Skin epidermis (tissue), 12 donors: Measurements from ENCODE around the gene RAB3C.
"Not testable (repeated sequence)": the region's sequence is repeated elsewhere in the genome, so short reads cannot be mapped to it uniquely, and the experiment has no call there.

Source experiments
- H3K27ac ChIP-seq, 21 experiments: fragments of 200-600 bp; sonication (generic) in 11 of 21; one replicate each; pipeline ENCODE4 v1.5.0; 2020; ENCODE audit warnings: mild to moderate bottlenecking in 3 of 21, inconsistent platforms in 2 of 21, moderate library complexity in 2 of 21
- H3K4me3 ChIP-seq, 7 experiments: fragments of 200-600 bp; sonication (generic) in 2 of 7; one replicate each; pipeline ENCODE4 v1.5.0; 2020; ENCODE audit warnings: inconsistent platforms in 2 of 7, mild to moderate bottlenecking in 2 of 7, moderate library complexity in 1 of 7

The RAB3C gene

GRCh38 chr5:58671155-58671554, 88.3 kb downstream of the RAB3C start:
- Histone ChIP-seq H3K4me3 (no peak overlapping the region), H3K27ac (no peak overlapping the region)

GRCh38 chr5:58672521-58672920, 89.6 kb downstream of the RAB3C start:
- Histone ChIP-seq H3K27ac (no peak overlapping the region), H3K4me3 (no peak overlapping the region)

GRCh38 chr5:58674070-58674469, 91.2 kb downstream of the RAB3C start:
- no peak overlapping the region for H3K27ac ChIP-seq
- no peak overlapping the region for H3K4me3 ChIP-seq

GRCh38 chr5:58674711-58675110, 91.8 kb downstream of the RAB3C start:
- Histone ChIP-seq H3K27ac (no peak overlapping the region), H3K4me3 (no peak overlapping the region)

DNA sequence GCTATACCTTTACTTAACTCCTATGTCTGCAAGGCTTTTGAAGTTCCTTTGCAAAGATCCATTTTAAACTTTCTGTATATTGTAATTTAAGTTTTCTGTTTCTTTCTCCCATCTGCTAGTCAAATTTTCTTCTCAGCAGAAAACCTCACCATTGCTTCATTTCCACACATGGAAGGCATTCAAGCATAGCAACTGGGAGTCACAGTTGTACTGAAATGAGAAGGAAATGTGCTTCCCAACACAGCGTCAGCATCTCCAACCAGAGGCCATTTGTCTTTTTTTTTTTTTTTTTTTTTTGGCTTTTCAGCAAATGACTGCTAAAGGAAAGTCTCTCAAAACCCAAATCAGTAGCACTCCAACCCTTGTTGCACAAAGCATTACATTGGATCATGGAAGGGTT, 92.5 kb downstream of the RAB3C start:
- no peak overlapping the region for H3K4me3 ChIP-seq
- no peak overlapping the region for H3K27ac ChIP-seq

GRCh38 chr5:58677650-58678049, 94.8 kb downstream of the RAB3C start:
- no peak overlapping the region for H3K27ac ChIP-seq
- no peak overlapping the region for H3K4me3 ChIP-seq

DNA sequence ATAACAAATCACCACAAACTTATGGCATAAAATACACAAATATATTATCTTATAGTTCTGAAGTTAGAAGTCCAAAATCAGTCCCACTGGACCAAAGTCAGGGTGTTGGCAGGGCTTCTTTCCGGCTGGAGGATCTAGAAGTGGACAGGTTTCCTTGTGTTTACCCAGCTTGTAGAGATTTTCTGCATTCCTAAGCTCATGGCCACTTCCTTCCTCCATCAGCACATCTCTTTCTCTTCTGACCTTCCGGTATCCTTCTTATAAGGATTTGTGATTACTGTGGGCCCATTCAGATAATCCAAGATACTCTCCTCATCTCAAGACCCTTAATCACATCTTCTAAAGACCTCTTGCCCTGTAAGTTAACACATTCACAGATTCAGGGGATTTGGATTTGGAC, 97.6 kb downstream of the RAB3C start:
- no peak overlapping the region for H3K27ac ChIP-seq
- no peak overlapping the region for H3K4me3 ChIP-seq

- H3K4me3 ChIP-seq: no peak overlapping the region
- no peak overlapping the region for H3K27ac ChIP-seq
Observed at GRCh38 chr5:58681943-58682342, 99.1 kb downstream of the RAB3C start.

GRCh38 chr5:58683567-58683966, 100.7 kb downstream of the RAB3C start:
- H3K27ac ChIP-seq: no peak overlapping the region

GRCh38 chr5:58687079-58687478, 104.2 kb downstream of the RAB3C start:
- no peak overlapping the region for H3K4me3 ChIP-seq
- no peak overlapping the region for H3K27ac ChIP-seq

More at GRCh38 chr5:58683567-58683966, 100.7 kb downstream of the RAB3C start:
- H3K4me3 ChIP-seq: no peak overlapping the region

GRCh38 chr5:58687595-58687994, 104.7 kb downstream of the RAB3C start:
- H3K27ac ChIP-seq: no peak overlapping the region
- no peak overlapping the region for H3K4me3 ChIP-seq

DNA sequence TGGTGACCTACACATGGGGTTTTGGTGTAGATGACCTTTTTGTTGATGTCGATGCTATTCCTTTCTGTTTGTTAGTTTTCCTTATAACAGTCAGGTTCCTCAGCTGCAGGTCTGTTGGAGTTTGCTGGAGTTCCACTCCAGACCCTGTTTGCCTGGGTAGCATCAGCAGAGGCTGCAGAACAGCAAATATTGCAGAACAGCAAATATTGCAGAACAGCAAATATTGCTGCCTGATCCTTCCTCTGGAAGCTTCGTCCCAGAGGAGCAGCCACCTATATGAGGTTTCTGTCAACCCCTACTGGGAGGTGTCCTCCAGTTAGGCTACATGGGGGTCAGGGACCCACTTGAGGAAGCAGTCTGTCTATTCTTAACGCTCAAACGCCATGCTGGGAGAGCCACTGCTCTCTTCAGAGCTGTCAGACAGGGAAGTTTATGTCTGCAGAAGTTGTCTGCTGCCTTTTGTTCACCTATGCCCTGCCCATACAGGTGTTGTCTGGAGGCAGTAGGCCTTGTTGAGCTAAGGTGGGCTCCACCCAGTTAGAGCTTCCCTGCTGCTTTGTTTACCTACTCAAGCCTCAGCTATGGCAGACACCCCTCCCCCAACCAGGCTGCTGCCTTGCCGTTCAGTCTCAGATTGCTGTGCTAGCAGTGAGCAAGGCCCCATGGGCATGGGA, 116.3 kb downstream of the RAB3C start:
- not testable (repeated sequence) for H3K4me3 ChIP-seq, H3K27ac ChIP-seq

GRCh38 chr5:58699762-58700118, 116.9 kb downstream of the RAB3C start:
- H3K27ac ChIP-seq: no peak overlapping the region
- no peak overlapping the region for H3K4me3 ChIP-seq

- no peak overlapping the region for H3K27ac ChIP-seq
- no peak overlapping the region for H3K4me3 ChIP-seq
Observed at GRCh38 chr5:58703925-58704555, 121.2 kb downstream of the RAB3C start.

DNA sequence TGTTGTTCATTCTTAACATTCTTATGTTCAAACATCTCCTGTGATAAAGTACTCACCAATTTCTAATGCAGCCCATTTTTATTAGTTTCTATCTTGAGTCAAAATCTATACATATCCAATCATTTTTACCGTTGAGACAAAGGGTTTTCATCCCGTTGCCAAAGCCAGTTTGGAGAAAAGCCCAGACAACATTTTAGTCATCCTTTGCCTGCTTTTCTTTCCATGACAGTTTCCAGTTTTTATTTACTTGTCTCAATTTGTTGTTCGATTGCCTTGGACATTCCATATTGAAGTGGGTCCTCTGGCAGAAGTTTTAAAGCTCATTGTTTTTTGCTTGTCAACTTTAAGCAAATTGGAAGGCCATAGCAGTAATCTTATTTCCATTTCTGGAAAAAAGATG, 123.9 kb downstream of the RAB3C start:
- Histone ChIP-seq H3K4me3 (no peak overlapping the region), H3K27ac (no peak overlapping the region)

GRCh38 chr5:58708456-58708855, 125.6 kb downstream of the RAB3C start:
- Histone ChIP-seq H3K27ac (no peak overlapping the region), H3K4me3 (no peak overlapping the region)

- not testable (repeated sequence) for H3K4me3 ChIP-seq, H3K27ac ChIP-seq
Observed at GRCh38 chr5:58710425-58710824, 127.5 kb downstream of the RAB3C start.

DNA sequence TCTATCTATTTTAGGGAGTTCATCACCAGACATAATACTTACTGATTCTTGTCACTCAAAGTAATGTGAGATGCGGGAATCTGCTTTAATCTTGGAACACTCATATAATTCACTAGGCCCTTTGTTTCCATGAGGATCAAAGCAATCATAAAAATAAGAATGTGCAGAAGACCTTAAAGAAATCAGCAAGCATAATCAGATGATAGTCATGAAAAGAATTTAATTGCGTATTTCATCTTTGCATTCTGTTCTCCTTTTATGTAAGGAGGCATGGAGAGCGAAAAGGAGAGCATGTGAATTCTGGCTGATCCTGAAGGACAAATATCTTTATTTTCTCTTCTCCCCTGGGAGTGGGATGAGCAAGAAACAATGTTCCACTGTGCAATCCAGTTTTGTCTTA, 128.0 kb downstream of the RAB3C start:
- no peak overlapping the region for H3K4me3 ChIP-seq
- H3K27ac ChIP-seq: no peak overlapping the region

- Histone ChIP-seq H3K4me3 (no peak overlapping the region), H3K27ac (no peak overlapping the region)
Observed at GRCh38 chr5:58711965-58712364, 129.1 kb downstream of the RAB3C start.

DNA sequence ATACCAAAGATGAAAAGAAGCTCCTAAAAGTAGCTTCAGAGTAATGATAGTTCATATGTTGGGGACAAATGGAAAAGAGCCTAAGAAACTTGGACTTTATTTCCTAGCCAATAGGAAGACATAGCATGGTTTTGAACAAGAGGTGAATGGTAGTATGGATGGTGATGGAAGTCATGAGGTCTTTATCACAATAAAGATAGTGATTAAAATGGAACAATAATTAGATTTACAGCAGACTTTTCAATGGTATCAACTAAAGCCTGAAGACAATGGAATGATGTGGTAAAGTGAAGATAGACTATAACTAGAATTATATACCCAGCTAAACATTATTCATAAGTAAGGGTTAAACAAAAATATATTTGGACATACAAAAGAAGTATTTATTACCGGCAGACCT, 131.2 kb downstream of the RAB3C start:
- H3K27ac ChIP-seq: no peak overlapping the region
- H3K4me3 ChIP-seq: no peak overlapping the region

- Histone ChIP-seq H3K4me3 (no peak overlapping the region), H3K27ac (no peak overlapping the region)
Observed at GRCh38 chr5:58715997-58716656, 133.3 kb downstream of the RAB3C start.
